ENCODE measurements around the gene LHX5. TPM values are rescaled to one million over a fixed set of nuclear protein-coding genes. Genes with fewer than 3 reads are reported as not detected.

The LHX5 gene
- total and polyA plus RNA-seq, 9 donors = not detected

GRCh38 chr12:113469949-113470743 lies 1.5 kb downstream of the LHX5 start:
- Histone ChIP-seq H3K9me3 (no peaks in the 10 kb centered on the region), H3K27ac (no peak overlapping the region), H3K4me3 (no peak overlapping the region), H3K27me3 (no peaks in the 10 kb centered on the region), H3K4me1 (ENCODE audit: insufficient read depth) (peaks cover 6% of the 10 kb centered on the region), H3K36me3 (no peaks in the 10 kb centered on the region)
- TF ChIP-seq CTCF (IDR thresholded peaks at IDR 0.05) = no peak
- TF ChIP-seq EP300 (IDR thresholded peaks at IDR 0.05) = no peak
- TF ChIP-seq POLR2A (IDR thresholded peaks at IDR 0.05) = no peak
- 1 to 3% (median 3%) methylated on average over 19 of the region's 19 CpGs for WGBS, 3 donors
- intact Hi-C loops (cut with DNase I) = loop anchor here in 2 of 4 donors (10.0 kb wide), 1 partner anchor 445 kb away; no protein-coding TSS in a partner anchor
- no peak for DNase-seq

- H3K27me3 ChIP-seq = no peaks in the 10 kb centered on the region
- WGBS, 3 donors = 4 to 8% (median 5%) methylated on average over 17 of the region's 17 CpGs
- TF ChIP-seq CTCF (IDR thresholded peaks at IDR 0.05) (no peak), EP300 (IDR thresholded peaks at IDR 0.05) (no peak), POLR2A (IDR thresholded peaks at IDR 0.05) (no peak)
- H3K4me3 ChIP-seq = no peak overlapping the region
- no peak overlapping the region for H3K27ac ChIP-seq
- no peaks in the 10 kb centered on the region for H3K9me3 ChIP-seq
- no peak for DNase-seq
- intact Hi-C loops (cut with DNase I) = loop anchor here in 2 of 4 donors (10.0 kb wide), 1 partner anchor 445 kb away; no protein-coding TSS in a partner anchor
- H3K4me1 ChIP-seq (ENCODE audit: insufficient read depth) = peaks cover 9% of the 10 kb centered on the region
- no peaks in the 10 kb centered on the region for H3K36me3 ChIP-seq
Measured at GRCh38 chr12:113469224-113469948, 2.3 kb downstream of the LHX5 start.

- peaks cover 5% of the 10 kb centered on the region for H3K27me3 ChIP-seq
- intact Hi-C loops (cut with DNase I) = loop anchor here in 2 of 4 donors (10.0 kb wide), 1 partner anchor 446 kb away; no protein-coding TSS in a partner anchor
- 0 to 2% (median 1%) methylated on average over 38 of the region's 38 CpGs for WGBS, 3 donors
Measured at GRCh38 chr12:113468365-113469223, 3.1 kb downstream of the LHX5 start.

More at GRCh38 chr12:113468365-113469223, 3.1 kb downstream of the LHX5 start:
- Histone ChIP-seq H3K4me3 (no peak overlapping the region), H3K4me1 (ENCODE audit: insufficient read depth) (peaks cover 12% of the 10 kb centered on the region), H3K9me3 (no peaks in the 10 kb centered on the region), H3K36me3 (no peaks in the 10 kb centered on the region), H3K27ac (no peak overlapping the region)
- no peak for DNase-seq
- no peak for TF ChIP-seq CTCF (IDR thresholded peaks at IDR 0.05)
- no peak for TF ChIP-seq POLR2A (IDR thresholded peaks at IDR 0.05)
- TF ChIP-seq EP300 (IDR thresholded peaks at IDR 0.05) = no peak

Data from ovary (tissue), 9 donors.